Suprapubic skin (tissue), 4 donors: ENCODE results near the gene PRIMA1. TPM values are rescaled to one million over a fixed set of nuclear protein-coding genes. Genes with fewer than 3 reads are reported as not detected.

Source experiments
- DNase-seq, 2 donors: peaks; one replicate each; pipeline ENCODE4 v3.0.0-alpha.2; 2019; ENCODE audit warnings: low spot score in 2 of 2
- H3K27ac ChIP-seq: fragments of 200-600 bp; sonication (generic); one replicate; pipeline ENCODE4 v1.5.1; 2019
- H3K27me3 ChIP-seq: fragments of 200-600 bp; sonication (generic); one replicate; pipeline ENCODE4 v1.5.1; 2019
- H3K36me3 ChIP-seq: fragments of 200-600 bp; sonication (generic); one replicate; pipeline ENCODE4 v1.5.1; 2019
- H3K4me1 ChIP-seq: fragments of 200-600 bp; sonication (generic); one replicate; pipeline ENCODE4 v1.5.1; 2019
- H3K4me3 ChIP-seq: fragments of 200-600 bp; sonication (generic); one replicate; pipeline ENCODE4 v1.5.1; 2019; ENCODE audit warnings: mild to moderate bottlenecking
- H3K9me3 ChIP-seq: fragments of 200-600 bp; sonication (generic); one replicate; pipeline ENCODE4 v1.5.1; 2019
- EP300 ChIP-seq: sonication (generic); formaldehyde crosslinking; IDR thresholded peaks from one replicate; pipeline ENCODE4 v1.6.1; 2017; ENCODE audit warnings: antibody characterized with exemption
- POLR2A ChIP-seq, 2 donors: fragments of 450-650 bp; IDR thresholded peaks; one replicate each; pipeline ENCODE4 v1.6.1; 2017; ENCODE audit warnings: antibody characterized with exemption in 2 of 2, mild to moderate bottlenecking in 2 of 2, moderate library complexity in 2 of 2
- POLR2AphosphoS5 ChIP-seq, 3 donors: sonication (generic); formaldehyde crosslinking; IDR thresholded peaks; one replicate each; pipeline ENCODE4 v1.6.1; 2017; ENCODE audit warnings: antibody characterized with exemption in 3 of 3
- WGBS: methylation state at CpG from one replicate; pipeline ENCODE4 v1.1.5; 2018; 5-methylcytosine and 5-hydroxymethylcytosine counted together
- total RNA-seq, 4 donors: library from RNA; depleted of rRNA; stranded (reverse); fragments of >200 nt; gene quantifications; one replicate each; pipeline ENCODE4 v1.1.0, GENCODE V29; 2016
- TF ChIP-seq, protein P1 (sequence below), 2 donors: fragments of 200-600 bp in 1 of 2; fragments of 450-650 bp in 1 of 2; sonication (generic) in 1 of 2; IDR thresholded peaks; one replicate each; pipeline ENCODE4 v1.5.1; 2016 to 2019; ENCODE audit warnings: antibody characterized with exemption in 2 of 2, mild to moderate bottlenecking in 1 of 2, moderate library complexity in 1 of 2

The PRIMA1 gene
- total RNA-seq, 4 donors from 2014 or later = 3.1 to 6.1 (median 3.6) TPM

DNA sequence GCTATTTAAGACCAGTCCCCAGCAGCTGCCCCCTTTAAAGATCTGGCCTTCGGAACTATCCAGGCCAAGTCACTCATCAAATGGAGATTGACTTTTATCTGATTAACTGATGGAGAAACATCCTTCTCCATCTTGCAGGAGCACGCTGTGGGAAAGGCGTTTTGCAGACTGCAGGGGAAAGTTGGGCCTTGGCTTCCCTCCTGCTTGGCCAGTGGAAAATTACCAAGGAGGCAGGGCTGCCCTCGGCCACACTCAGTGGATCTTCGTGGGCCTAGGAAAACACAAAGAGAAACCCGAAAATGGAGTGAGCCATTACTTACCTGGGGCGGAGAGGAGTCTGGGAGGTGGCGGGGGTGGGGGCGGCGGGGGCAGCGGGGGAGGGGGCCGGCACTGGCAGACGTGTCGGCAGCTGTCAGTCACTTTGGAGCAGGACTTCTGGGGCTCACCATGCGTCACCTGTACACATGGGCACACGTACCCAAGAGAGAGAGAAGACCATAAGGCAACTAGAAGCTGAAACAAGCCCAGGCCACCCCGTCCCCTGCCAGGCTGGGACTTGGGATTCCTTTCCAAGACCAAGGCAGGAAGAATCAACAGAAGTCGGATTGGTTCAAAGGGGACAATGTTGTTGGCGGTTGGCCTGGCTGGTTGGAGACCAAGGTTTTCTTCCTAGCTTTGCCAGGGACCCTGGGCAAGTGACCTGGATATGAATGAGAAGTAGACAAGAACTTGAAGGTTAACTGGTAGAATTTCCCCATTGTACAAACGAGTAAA is 9.2 kb downstream of the PRIMA1 start:
- Histone ChIP-seq H3K27ac (no peak overlapping the region), H3K36me3 (no peaks in the 10 kb centered on the region), H3K4me3 (no peak overlapping the region), H3K4me1 (no peaks in the 10 kb centered on the region), H3K9me3 (no peaks in the 10 kb centered on the region), H3K27me3 (no peaks in the 10 kb centered on the region)
- 85% methylated on average over 20 of the region's 20 CpGs for WGBS
- DNase-seq = peak in 1 of 2 donors; percentile 67
- TF ChIP-seq EP300 = no peak
- TF ChIP-seq POLR2A (IDR thresholded peaks at IDR 0.05) = no peak
- TF ChIP-seq, protein P1, sequence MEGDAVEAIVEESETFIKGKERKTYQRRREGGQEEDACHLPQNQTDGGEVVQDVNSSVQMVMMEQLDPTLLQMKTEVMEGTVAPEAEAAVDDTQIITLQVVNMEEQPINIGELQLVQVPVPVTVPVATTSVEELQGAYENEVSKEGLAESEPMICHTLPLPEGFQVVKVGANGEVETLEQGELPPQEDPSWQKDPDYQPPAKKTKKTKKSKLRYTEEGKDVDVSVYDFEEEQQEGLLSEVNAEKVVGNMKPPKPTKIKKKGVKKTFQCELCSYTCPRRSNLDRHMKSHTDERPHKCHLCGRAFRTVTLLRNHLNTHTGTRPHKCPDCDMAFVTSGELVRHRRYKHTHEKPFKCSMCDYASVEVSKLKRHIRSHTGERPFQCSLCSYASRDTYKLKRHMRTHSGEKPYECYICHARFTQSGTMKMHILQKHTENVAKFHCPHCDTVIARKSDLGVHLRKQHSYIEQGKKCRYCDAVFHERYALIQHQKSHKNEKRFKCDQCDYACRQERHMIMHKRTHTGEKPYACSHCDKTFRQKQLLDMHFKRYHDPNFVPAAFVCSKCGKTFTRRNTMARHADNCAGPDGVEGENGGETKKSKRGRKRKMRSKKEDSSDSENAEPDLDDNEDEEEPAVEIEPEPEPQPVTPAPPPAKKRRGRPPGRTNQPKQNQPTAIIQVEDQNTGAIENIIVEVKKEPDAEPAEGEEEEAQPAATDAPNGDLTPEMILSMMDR (IDR thresholded peaks at IDR 0.05) = no peak
- no peak for TF ChIP-seq POLR2AphosphoS5 (IDR thresholded peaks at IDR 0.05)

DNA sequence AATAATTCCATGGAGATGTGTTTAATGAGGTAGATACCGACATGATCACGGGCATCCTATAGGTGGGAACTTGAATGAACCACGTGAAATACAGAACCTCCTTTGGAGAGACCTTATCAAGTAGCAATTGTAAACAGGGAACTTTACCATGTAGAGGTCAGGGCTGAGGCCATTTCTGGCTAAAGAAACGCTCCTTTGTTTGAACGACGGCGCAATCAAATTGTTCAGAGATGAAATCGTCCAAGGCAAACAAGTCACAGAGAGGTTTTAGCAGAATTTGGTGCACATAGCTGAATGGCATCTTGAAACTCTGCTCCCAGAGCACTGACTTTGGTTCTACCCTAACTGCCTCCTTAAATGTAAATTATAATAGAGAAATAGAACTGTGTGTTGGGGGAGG is 9.8 kb downstream of the PRIMA1 start:
- no peaks in the 10 kb centered on the region for H3K4me1 ChIP-seq
- H3K9me3 ChIP-seq = no peaks in the 10 kb centered on the region
- H3K27me3 ChIP-seq = no peaks in the 10 kb centered on the region
- TF ChIP-seq, protein P1 (IDR thresholded peaks at IDR 0.05) = no peak
- TF ChIP-seq EP300 = no peak
- TF ChIP-seq POLR2A (IDR thresholded peaks at IDR 0.05) = no peak
- TF ChIP-seq POLR2AphosphoS5 (IDR thresholded peaks at IDR 0.05) = no peak
- H3K27ac ChIP-seq = no peak overlapping the region
- H3K4me3 ChIP-seq = no peak overlapping the region
- 84% methylated on average over 8 of the region's 8 CpGs for WGBS
- no peak for DNase-seq
- no peaks in the 10 kb centered on the region for H3K36me3 ChIP-seq

DNA sequence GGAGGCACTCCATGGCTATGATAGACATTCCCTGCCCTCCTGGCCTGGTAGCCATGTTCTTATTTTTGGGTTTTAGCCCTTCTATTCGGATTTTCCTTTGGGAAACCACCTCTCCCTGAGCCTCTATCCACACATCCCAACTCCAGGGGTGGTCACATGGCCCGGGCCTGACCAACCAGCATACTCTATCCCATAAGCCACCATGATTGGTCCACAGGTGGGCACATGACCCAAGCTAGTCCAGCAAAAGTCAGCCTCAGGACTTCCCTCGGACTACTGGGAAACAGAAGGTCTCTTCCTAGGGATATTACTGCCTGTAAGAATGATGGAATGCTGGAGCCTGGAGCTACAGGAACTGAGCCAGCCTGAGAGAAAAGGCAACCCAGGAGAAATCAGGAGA is 12.5 kb downstream of the PRIMA1 start:
- Histone ChIP-seq H3K36me3 (no peaks in the 10 kb centered on the region), H3K9me3 (no peaks in the 10 kb centered on the region), H3K27me3 (no peaks in the 10 kb centered on the region), H3K4me3 (no peak overlapping the region), H3K4me1 (no peaks in the 10 kb centered on the region), H3K27ac (no peak overlapping the region)
- 89% methylated on average over 3 of the region's 3 CpGs for WGBS
- no peak for TF ChIP-seq POLR2AphosphoS5 (IDR thresholded peaks at IDR 0.05)
- TF ChIP-seq POLR2A (IDR thresholded peaks at IDR 0.05) = no peak
- no peak for TF ChIP-seq EP300
- TF ChIP-seq, protein P1 (IDR thresholded peaks at IDR 0.05) = no peak
- DNase-seq = peak in 1 of 2 donors; percentile 41

DNA sequence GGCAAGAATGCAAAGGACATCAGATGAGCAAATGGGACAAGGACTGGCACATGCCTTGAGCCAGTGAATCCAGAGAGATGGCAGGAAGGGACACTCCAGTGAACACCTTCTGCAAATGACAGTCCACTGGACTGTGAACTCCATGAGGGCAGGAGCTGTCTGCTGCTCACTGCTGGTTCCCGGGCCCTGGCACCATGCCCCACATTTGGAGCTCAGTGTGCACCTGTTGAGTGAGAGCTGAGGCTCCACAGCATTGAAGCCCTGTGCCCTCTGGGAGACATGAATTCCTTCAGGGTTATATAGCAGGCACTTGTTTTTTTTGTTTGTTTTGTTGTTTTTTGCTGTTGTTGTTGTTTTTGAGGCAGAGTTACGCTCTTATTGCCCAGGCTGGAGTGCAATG is 13.1 kb downstream of the PRIMA1 start:
- DNase-seq = no peak
- no peaks in the 10 kb centered on the region for H3K4me1 ChIP-seq
- H3K27ac ChIP-seq = no peak overlapping the region
- H3K27me3 ChIP-seq = no peaks in the 10 kb centered on the region
- no peak overlapping the region for H3K4me3 ChIP-seq
- H3K9me3 ChIP-seq = no peaks in the 10 kb centered on the region
- 86% methylated on average over 2 of the region's 2 CpGs for WGBS
- TF ChIP-seq, protein P1 (IDR thresholded peaks at IDR 0.05) = no peak
- no peak for TF ChIP-seq POLR2A (IDR thresholded peaks at IDR 0.05)
- no peak for TF ChIP-seq POLR2AphosphoS5 (IDR thresholded peaks at IDR 0.05)
- TF ChIP-seq EP300 = no peak
- H3K36me3 ChIP-seq = no peaks in the 10 kb centered on the region

DNA sequence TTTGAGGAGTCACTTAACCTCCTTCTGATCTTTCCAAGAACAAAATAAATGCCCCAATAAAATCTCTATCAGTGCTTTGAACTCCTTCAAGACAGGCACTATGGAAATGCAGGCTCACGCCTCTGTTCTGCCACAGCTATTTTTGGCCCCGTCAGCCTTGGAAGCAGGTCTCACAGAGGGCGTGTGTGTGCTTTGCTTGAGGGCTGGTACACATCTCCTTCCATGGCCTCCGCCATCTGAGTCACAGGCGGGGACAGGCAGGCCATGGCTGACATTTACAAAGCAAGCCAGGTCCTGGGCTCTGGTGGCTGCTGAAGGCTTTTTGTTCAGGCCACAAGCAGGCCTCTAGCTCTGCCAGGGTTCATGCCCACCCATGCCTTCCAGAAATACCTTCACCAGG is 16.0 kb downstream of the PRIMA1 start:
- TF ChIP-seq, protein P1 (IDR thresholded peaks at IDR 0.05) = no peak
- no peak for TF ChIP-seq POLR2A (IDR thresholded peaks at IDR 0.05)
- no peak for TF ChIP-seq EP300
- no peak for TF ChIP-seq POLR2AphosphoS5 (IDR thresholded peaks at IDR 0.05)
- Histone ChIP-seq H3K4me3 (no peak overlapping the region), H3K27ac (no peak overlapping the region), H3K36me3 (no peaks in the 10 kb centered on the region), H3K27me3 (no peaks in the 10 kb centered on the region), H3K9me3 (no peaks in the 10 kb centered on the region), H3K4me1 (no peaks in the 10 kb centered on the region)
- no peak for DNase-seq
- 39% methylated on average over 5 of the region's 5 CpGs for WGBS
